GM18870 (cell line): ENCODE measurements around the gene SPSB3.
"Not testable (repeated sequence)": the region's sequence is repeated elsewhere in the genome, so short reads cannot be mapped to it uniquely, and the experiment has no call there.

ENCODE experiments used
- ATAC-seq: cut with Tn5 transposase; IDR thresholded peaks from one replicate; pipeline ENCODE4 v1.9.1; 2021; ENCODE audit warnings: moderate library complexity; ENCODE audit not compliant: unreplicated experiment

Gene SPSB3

DNA sequence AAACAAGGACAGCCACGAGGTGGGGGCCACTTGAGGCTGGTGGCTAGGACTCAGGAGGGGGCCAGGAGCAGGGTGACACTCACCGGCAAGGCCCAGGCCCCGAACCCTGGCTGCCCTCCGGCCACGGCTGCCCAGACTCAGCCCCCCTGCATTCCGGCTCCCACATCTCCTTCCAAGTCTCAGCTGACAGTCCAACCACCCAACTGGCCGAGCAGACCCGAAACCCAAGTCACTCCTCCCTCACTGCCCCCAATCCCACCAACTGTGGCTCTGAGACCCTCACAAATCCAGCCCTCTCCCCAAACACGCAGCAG lies 34.9 kb upstream of the SPSB3 start:
- no peak for ATAC-seq

DNA sequence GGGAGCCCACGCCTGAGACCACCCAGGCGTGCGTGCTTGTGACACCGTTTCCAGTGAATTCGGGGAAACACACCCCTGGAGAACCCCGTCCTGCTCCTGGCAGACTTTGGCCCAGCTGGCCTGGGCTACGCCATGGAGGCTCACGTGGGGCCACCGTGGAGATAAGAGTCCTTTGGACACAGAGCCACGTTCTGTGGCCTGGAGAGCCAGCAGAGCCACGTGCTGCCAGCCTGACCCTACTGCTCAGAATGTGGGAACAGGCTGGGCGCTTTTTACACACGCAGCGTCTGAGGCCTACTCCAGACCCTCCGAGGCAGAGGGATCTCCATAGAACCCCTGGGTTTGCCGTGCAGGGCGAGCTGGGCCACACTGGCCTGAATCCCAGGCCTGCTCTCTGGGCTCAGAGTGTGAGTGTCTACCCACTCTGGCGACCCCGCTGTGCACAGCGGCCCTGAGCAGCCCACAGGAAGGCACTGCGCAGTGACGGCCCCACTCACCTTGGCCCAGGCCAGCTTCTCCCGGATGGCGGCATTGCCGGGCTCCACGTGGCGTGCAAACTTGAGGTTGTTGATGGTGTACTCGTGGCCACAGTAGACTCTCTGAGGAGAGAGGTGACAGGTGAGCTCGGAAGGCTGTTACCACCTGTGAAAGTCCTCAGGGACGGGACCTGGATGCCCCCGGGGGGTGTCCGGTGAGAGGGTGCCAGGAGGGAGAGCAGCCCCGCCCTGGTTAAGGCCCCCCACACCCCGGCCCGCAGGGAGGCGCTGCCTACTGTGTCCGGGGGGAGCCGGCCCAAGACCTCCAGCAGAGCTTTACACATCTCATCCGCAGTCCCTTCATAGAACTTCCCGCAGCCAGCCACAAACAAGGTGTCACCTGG lies 34.3 kb upstream of the SPSB3 start:
- ATAC-seq: no peak

DNA sequence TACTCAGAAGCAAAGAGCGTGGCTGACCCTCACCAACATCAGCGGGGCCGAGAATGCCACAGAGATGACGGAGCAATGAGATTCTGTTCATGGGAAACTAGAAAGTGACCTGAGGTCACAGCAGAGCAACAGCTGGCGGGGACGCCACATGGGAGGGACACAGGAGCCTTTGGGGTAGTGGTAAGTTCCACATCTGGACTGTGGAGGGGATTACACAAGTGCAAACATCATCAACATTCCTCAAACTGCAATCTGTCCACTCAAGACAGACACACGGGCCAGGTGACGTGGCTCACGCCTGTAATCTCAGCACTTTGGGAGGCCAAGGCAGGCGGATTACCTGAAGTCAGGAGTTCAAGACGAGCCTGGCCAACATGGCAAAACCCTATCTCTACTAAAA lies 33.1 kb upstream of the SPSB3 start:
- ATAC-seq: no peak

DNA sequence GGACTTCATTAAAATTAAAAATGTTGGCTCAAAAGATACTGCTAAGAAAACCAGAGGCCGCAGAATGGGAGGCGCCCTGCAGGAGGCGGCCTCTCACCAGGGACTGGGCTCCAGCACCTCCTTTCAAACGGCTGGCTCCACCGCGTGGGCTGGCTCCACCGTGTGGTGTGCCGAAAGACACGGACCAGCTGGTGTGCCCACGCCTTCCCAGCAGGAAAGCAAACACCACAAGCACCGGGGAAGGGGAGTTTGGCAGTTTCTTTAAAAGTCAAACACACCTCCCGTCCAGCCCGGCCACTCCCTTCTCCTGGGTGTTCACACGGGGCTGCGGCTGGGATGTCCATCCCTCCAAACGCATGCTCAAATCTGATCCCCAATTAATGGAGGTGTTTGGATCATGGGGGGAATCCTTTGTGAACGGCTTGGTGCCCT lies 30.4 kb upstream of the SPSB3 start:
- ATAC-seq: no peak

DNA sequence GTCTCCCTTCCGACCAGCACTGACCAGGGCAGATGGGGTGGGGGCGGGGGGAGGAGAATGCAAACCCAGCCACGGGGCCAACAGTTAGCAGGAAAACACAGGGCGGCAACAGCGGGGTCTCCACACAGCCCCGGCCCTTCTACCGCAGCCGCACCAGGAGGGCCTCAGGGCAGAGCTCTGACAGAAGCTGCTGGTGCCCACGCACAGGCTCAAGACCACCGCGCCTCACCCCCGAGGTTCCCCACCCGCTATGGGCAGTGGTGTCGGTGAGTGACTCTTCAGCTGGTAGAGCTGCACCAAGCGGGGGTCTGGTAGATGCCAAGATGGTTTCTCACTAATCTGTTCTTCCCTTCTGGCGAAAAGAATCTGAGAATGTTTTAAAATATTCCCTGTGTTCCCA lies 28.2 kb upstream of the SPSB3 start:
- ATAC-seq: no peak

DNA sequence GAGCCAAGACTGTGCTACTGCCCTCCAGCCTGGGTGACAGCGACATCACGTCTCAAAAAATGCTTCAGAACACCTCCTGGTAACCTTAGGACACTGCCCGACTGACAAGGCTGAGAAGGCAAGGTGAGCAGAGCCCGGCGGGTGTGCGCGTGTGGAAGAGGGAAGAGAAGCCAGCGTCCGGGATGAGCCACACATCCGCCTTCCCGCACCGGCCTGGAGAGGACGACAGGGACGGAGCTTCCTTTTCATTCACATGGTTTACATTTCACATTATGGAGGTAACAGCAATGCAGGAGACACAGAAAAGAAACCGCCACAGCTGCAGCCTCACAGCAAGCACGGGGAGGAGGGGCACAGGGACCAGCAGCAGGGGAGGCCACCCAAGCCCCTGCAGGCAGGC lies 27.7 kb upstream of the SPSB3 start:
- no peak for ATAC-seq

DNA sequence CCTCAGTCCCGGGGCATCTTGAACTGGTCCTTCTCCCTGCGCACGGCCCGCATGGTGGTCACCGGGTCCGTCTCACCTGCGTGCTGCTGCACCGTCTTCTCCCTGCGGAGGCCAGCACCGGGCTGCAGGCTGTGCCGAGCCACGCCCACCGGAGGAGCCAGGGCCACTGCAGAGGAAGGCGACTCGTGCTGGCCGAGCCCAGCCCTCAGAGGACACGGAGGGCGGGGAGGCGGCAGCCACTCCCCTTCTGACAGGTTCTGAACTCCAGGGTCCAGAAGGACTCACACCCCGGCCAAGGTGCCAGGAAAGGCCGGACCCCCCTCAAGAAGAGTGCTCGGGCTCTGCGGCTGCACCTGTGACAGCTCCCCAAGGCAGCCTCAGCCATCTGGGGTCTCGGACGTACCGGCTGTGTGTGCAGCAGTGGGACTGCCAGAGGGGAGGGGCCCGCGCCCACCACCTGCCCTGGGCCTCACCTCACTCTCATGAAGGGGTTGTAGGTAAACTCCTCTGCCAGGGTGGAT lies 27.0 kb upstream of the SPSB3 start:
- ATAC-seq: no peak

DNA sequence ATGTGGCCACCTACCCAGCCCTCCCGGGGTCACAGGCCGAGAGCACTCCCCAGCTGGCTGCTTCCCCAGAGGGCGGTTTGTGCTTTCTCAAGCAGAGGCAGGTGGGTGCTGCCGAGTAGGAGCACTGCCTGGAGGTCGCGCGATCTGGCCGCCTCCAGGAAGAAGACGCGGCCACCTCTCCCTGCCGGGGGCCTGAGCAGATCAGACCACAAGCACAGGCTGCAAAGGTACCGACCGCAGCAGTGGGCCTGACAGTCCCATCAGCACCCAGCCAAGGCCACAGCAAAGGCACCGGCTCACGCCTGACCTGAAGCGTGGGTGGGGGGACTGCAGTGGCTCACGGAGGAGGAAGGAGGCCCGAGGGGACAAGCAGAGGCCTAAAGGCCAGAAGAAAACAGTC lies 26.3 kb upstream of the SPSB3 start:
- no peak for ATAC-seq

DNA sequence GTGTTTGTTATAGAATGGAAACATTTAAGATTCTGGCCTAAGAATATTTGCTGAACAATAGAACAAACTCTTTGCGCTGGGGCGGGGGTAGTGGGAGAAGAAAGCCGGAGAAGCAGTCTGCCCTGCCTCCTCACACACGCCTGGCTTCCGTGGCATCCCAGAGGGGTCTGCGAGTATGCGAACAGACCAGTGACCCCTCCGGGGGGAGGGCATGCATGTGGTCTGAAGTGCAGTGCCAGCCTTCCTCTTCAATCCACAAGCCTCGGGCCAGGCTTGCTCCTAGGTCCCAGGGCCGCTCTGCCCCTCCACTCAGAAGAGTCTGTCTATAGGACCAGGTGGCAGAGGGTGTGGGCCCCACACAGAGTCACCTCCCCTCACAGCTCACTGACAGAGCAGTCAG lies 25.3 kb upstream of the SPSB3 start:
- ATAC-seq: no peak

DNA sequence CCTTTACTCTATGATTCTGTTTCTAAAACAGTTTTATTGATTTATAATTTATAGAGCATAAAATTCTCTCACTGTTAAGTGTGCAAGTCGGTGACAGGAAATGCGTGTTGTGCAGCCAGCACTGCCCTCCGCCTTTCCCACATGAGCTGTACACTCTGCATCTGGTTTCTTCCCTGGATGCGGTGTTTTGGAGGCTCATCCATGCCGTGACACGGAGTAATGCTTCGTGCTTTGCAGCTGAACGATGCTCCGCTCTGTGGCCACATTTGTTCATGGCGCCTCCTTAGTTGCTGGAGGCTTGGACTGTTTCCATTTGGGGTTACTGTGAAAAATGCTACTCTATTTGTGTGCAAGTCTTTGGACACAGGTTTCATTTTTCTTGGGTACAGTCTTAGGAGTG lies 18.3 kb upstream of the SPSB3 start:
- ATAC-seq: no peak

DNA sequence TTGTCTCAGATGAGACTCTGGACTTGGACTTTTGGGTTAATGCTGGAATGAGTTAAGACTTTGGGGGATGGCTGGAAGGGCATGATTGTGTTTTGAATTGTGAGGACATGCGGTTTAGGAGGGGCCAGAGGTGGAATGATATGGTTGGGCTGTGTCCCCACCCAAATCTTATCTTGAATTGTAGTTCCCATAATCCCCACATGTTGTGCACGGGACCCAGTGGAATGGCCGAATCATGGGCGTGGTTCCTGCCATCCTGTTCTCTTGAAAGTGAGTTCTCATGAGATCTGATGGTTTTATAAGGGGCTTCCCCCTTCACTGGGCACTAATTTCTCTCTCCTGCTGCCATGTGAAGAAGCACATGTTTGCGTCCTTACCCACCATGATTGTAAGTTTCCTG lies 16.9 kb upstream of the SPSB3 start:
- not testable (repeated sequence) for ATAC-seq

DNA sequence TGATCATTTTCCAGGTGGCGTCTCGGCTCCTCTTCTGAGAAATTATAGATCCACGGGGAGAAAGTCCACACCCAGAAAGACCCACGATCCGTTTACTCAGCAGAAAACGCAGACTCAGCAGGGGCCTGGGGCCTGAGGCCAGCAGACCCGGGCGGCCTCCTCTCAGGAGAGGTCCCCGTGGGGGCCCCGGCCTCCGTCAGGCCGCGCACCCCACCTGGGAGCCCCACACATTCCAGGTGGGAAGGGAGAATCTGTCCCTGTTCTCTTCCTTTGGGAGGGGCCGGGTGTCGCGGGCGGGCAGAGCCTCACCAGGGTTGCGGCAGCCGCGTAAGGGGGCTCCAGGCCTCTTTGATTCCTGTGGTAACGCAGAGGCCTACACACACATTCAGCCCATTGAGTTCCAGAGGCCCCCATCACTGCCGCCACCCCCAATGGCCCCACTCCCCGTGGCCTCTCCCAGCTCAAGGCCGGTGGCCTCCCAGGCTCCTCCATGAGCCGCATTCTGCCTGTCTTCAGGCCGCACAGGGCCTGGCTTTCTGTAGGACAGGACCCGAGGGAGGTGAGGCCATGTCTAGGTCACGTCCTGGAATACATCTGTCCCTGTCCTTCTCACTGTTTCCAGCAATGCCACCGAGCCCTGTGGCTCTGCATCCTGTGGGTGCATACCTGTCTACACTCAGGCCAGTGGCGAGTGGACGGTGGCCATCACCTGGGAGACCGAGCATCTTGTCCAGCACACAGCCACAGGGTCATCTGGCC lies 12.7 kb upstream of the SPSB3 start:
- ATAC-seq: no peak

DNA sequence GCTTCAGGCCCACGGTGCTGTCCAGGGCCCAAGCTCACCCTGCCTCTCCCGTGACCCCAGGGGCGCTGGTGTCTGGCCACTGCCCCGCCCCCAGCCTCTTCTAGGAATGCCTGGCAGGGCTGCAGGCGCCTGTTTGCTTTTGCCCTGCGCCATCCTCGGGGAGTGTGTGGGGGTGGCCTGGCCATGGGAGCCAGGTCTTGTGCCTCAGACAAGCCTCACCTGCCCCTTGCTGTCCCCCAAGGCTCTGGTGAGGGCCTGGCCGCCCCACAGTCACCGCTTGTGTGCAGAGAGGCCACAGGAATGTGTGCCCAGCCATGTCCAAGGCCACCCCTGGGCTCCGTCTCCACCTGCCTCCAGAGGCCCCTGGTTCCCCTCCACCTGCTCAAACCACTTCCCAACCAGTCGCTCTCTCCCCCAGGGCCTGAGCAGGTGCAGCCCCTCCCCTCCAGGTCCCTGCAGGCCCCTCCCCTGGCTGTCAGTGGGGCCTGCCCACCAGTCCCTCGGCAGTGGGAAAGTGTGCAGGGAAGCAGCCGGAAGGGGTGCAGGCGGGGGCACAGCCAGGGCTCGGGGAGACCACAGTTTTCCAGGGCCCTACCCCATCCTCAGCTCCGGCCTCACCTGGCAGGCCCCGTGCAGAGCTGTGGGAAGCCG lies 12.0 kb upstream of the SPSB3 start:
- no peak for ATAC-seq

DNA sequence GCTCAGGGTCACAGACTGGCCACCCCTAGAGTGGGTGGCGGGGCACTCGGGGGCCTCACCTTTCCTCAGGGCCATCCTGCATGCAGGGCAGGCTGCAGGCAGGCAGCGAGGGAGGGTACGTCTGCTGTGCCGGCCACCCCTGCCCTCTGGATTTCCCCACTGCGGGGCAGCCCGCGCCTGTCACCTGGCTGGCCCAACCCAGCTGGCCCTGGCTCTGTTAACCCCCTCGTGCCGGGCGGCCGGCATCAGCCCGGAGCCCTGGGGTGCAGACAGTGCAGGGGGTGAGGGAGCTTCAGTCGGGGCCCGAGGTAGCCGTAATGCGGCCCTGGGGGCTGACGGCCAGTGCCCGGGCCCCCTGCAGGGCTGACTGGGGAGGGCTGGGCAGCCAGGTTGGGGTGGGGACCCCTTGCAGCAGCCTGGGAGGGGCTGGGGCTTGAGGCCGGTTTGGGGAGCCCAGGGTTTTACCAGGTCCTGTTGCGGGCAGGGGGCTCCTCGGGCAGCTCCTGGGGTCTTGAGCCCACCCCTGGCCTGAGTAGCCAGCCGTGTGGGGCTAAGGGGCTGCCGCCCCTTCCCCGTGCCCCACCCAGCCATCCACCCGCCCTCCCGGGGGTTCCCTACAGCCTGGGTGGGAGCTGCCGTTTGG lies 11.3 kb upstream of the SPSB3 start, which contains the start of gene IGFALS:
Gene IGFALS, minus strand, starts transcription at position 128 of the 643 bp plus-strand sequence. Its CDS starts 53 bp downstream, at position 75.
- ATAC-seq: no peak

DNA sequence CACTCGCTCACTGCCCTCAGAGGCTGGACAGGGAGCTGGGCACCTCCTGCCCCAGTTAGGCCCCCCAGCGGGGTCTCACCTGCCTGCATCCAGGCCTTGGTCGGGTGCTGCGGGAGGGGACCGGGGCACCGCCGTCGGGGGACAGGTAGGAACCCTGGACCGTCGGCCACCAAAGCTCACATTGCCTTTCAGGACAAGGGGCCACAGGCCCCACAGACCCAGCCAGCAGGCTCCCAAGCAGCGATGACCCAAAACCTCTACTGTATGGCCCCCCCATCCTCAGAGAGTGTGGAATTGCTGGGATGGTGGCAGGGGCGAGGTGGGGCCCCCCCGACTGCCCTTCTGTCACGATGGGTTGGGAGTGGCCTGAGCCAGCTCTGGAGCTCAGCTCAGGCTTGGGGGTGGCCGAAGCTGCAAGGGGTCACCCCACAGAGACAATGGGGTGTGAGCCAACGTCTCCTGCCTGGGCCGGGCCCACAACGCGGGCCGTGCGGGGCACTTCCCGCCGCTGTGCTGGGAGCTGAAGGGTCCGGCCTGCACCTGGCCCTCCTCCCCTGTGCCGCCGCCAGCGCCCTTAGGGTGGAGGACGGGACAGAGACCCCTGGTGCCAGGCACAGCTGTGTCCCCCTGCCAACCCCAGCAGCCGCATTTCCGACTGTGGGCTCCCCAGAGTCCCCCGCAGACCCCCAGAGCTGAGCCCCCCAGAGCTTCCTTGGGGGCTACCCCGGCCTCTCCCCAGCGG lies 10.6 kb upstream of the SPSB3 start:
- ATAC-seq: no peak

DNA sequence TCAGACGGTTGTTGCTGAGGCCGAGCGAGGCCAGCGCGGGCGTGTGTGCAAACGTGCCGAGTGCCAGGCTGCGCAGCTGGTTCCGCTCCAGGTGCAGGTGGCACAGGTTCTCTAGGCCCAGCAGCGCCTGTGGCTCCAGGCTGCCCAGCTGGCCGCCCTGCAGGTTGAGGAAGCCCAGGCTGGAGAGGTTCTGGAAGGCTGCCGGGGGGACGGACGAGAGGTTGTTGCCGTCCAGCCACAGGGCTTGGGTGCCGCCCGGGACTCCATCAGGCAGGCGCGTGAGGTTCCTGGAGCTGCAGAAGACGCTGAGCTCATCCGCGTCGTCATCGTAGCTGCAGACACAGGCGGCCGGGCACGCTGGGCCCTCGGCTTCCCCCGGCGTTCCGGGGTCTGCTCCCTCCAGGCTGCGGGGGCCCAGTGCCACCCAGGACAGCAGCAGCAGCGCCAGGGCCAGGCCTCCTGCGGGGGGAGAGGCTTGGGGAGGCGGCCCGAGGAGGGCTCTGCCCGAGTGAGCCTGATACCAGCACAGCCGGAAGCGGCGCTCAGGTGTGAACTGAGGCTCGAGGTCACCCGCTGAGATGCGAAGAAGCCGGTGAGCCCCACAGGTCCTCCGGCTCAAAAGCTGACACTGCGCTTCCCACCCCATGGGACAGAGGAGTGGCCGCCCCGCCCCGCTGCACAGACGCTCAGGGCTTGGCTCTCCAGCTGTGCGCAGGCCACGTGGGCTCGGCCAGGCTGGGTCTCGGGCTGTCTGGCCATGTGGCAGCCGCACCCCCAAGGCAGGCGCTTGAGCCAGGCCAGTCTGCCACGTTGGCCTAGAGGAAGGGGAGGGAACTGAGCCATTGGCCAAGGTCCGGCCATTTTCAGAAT lies 9.8 kb upstream of the SPSB3 start:
- ATAC-seq: no peak

DNA sequence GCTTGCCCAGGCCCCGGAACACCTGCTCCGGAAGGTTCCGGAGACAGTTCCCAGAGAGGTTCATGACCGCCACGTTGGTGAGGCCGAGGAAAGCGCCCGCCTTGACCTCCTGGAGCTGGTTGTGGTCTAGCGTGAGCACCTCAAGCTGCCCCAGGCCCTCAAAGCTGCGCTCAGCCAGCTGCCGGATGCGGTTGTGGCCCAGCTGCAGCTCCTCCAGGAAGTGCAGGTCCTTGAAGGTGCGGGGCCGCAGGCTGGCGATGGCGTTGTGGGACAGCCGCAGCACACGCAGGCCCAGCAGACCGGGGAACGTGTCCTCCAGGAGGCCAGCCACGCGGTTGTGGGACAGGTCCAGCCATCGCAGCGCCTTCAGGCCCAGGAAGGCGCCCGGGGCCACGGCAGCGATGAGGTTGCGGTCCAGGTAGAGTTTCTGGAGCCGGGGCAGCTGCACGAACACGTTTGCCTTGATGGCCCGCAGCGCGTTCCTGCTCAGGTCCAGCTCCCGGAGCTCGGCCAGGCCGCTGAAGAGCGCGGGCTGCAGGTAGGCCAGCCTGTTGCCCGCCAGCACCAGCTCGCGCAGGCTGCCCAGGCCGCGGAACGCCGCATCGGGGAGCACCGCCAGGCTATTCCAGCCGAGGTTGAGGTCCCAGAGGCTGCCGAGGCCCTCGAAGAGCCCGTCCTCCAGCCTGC lies 9.0 kb upstream of the SPSB3 start:
- no peak for ATAC-seq

DNA sequence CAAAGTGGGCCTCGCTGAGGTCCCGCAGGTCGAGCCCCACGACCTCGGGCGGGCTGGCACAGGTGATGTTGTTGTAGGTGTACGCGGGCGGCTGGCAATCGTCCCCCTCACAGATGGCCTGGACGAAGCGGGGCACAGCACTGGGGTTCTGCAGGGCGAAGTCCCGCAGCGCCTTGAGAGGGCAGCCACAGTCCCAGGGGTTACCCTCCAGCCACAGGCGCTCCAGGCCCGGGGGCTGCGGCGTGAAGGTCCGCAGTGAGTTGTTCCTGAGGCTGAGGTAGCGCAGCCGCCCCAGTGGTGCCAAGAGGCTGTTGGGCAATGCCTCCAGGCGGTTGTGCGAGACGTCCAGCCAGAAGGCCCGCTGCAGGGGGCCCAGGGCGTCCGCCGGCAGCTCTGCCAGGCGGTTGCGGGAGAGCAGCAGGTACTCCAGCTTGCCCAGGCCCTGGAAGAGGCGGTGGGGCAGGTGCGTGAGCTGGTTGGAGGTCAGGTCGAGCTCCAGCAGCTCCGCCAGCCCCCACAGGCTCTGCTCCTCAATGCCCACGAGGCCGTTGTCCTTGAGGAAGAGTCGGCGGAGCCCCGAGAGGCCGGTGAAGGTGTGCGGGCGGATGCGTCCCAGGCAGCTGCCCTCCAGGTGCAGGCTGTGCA lies 8.4 kb upstream of the SPSB3 start:
- ATAC-seq: no peak
